SJSA1 (cell line): ENCODE data around the gene QRFP. TPM values are rescaled to one million over a fixed set of nuclear protein-coding genes. Genes with fewer than 3 reads are reported as not detected.

Experiments
- DNase-seq, 2 experiments: peaks; one replicate each; pipeline ENCODE4 v3.0.0-alpha.2; 2015 to 2020; ENCODE audit warnings: low spot score in 2 of 2, low read depth in 1 of 2
- H3K27ac ChIP-seq: fragments of 250-450 bp; sonication (Bioruptor Pico); 2 replicates; pipeline ENCODE4 v1.5.1; 2020; ENCODE audit warnings: mild to moderate bottlenecking, moderate library complexity
- H3K27me3 ChIP-seq: fragments of 250-450 bp; sonication (Bioruptor Pico); replicated peaks from 2 replicates; pipeline ENCODE4 v1.5.1; 2020; ENCODE audit warnings: mild to moderate bottlenecking, moderate library complexity
- H3K36me3 ChIP-seq: fragments of 250-450 bp; sonication (Bioruptor Pico); 2 replicates; pipeline ENCODE4 v1.5.1; 2020; ENCODE audit warnings: mild to moderate bottlenecking
- H3K4me1 ChIP-seq: fragments of 250-450 bp; sonication (Bioruptor Pico); replicated peaks from 2 replicates; pipeline ENCODE4 v1.6.1; 2021; ENCODE audit warnings: mild to moderate bottlenecking
- H3K4me3 ChIP-seq: fragments of 250-450 bp; sonication (Bioruptor Pico); 2 replicates; pipeline ENCODE4 v1.5.1; 2020; ENCODE audit warnings: mild to moderate bottlenecking
- H3K9me3 ChIP-seq: fragments of 250-450 bp; sonication (Bioruptor Pico); replicated peaks from 2 replicates; pipeline ENCODE4 v1.5.1; 2020; ENCODE audit warnings: mild to moderate bottlenecking
- total RNA-seq: library from RNA; depleted of rRNA; stranded (reverse); fragments of >200 nt; shearing (Covaris generic); gene quantifications from 2 replicates; pipeline ENCODE4 v1.2.3, GENCODE V29; 2014; rRNA removed

QRFP gene
- total RNA-seq, 1 experiment from 2014 or later, result not detected

DNA sequence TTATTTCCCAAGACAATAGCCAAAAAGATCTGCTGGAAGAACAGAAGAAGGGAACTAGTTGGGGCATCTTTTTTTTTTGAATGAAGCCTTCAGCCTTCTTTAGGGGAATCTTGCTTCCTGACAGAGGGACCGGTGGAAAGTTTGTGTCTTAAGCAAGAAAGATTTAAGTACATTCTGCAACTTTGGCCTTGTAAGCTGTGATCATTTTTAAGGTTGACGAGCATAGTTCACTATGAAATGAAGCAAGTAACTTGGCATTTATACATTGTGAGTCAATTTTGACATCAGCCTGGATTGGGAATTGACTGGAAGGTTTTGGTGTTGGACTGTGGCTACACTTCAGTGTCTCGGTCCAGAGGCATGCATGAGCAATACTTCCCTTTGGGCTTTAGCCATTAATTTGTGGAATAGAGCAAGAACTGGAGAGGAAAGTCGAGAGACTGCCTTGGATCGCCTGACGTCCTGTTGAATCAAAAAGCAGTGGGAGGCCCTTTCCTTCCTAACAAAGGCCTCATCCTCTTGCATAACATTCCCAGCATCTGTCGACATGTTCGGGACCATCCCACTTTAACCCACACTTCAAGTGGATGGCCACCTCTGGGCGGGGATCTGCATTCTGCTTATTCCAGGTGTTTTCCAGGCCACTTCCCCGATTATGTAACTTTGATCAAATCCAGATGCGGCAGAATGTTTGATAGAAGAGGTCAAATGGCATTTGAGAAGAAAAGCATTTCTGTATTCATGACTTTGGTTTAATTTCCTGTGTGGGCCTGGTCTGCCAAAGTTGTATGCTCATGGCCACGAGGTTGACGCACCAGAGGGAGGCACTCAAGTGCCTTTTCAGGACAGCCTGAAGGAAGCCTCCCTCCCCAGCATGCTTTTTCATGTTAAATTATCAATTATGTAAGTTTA lies 49.0 kb downstream of the QRFP start:
- Histone ChIP-seq H3K27ac (peak overlapping the region; percentile 93), H3K27me3 (no peaks in the 10 kb centered on the region), H3K4me3 (no peak overlapping the region), H3K36me3 (no peaks in the 10 kb centered on the region), H3K4me1 (peaks cover 51% of the 10 kb centered on the region), H3K9me3 (no peaks in the 10 kb centered on the region)
- peak; percentile 73 to 76 for DNase-seq

- Histone ChIP-seq H3K27ac (peak overlapping the region; percentile 93), H3K36me3 (no peaks in the 10 kb centered on the region), H3K4me1 (peaks cover 51% of the 10 kb centered on the region), H3K4me3 (no peak overlapping the region), H3K9me3 (no peaks in the 10 kb centered on the region), H3K27me3 (no peaks in the 10 kb centered on the region)
- DNase-seq, result peak; percentile 88
Measured at GRCh38 chr9:130846487-130847305, 49.9 kb downstream of the QRFP start.

DNA sequence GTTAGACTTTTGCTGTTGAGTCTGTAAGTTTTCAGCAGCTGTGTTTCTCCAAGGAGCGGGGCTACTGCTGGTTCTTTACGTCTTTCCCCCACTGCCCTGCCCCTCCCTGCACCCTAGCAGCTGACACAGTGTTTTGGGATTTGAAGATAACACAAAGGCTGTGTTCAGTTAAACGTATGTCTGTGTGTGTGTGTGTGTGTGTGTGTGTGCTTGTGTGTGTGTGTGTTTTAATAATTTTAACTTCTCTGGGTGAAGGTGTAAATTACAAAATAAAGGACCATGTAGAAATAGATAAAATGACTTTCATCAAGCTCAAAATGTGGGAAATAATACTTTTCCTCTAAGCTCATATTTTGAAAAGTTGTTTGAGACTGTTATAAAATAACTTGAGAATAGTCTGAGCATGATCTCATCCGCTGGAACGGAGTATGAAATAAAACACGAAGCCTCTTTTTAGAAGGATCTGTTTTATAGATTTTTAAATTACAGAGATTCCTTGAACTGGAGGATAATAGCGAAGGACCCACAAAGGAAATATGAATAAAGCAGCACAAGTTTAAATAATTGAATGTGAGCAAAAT lies 50.6 kb downstream of the QRFP start:
- no peaks in the 10 kb centered on the region for H3K36me3 ChIP-seq
- DNase-seq, result peak; percentile 65 to 70
- no peak overlapping the region for H3K4me3 ChIP-seq

DNA sequence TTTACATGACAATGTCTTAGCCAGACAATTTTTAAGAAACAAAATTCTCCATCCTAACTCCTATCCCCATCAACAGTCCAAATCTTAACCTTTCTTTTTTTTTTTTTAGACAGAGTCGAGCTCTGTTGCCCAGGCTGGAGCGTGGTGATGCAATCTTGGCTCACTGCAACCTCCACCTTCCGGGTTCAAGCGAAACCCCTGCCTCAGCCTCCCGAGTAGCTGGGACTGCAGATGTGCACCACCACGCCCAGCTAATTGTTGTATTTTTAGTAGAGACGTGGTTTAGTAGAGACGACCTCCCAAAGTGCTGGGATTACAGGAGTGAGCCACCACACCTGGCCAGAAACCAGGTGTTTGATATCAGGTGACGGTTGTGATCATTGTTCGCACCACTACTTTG lies 51.4 kb downstream of the QRFP start:
- H3K27me3 ChIP-seq, result no peaks in the 10 kb centered on the region
- no peak overlapping the region for H3K4me3 ChIP-seq
- no peak for DNase-seq
- no peaks in the 10 kb centered on the region for H3K9me3 ChIP-seq
- peaks cover 51% of the 10 kb centered on the region for H3K4me1 ChIP-seq
- no peaks in the 10 kb centered on the region for H3K36me3 ChIP-seq
- peak overlapping the region; percentile 93 for H3K27ac ChIP-seq

More for the DNA sequence above, 50.6 kb downstream of the QRFP start:
- peaks cover 51% of the 10 kb centered on the region for H3K4me1 ChIP-seq
- no peaks in the 10 kb centered on the region for H3K9me3 ChIP-seq
- peak overlapping the region; percentile 93 for H3K27ac ChIP-seq
- H3K27me3 ChIP-seq, result no peaks in the 10 kb centered on the region

DNA sequence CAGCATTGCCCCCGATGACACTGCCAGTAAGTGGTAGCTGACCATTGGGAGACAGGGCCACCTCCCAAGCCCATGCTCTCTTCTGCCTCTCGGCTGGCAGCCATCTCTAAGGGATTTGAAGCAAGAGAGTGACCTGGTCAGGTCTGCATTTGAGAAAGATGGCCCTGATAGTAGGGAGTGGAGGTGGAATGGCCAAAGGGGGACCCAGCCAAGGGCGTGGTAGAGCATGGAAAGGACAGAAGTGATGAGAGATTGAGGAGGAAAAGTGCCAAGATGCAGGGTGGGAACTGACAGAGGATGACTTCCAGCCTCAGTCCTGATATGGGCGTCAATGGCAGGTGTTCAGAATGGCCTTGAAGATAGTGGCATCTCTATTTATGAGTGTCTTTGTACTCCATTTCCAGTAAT lies 52.6 kb downstream of the QRFP start:
- Histone ChIP-seq H3K4me3 (no peak overlapping the region), H3K4me1 (peaks cover 49% of the 10 kb centered on the region), H3K27me3 (no peaks in the 10 kb centered on the region), H3K9me3 (no peaks in the 10 kb centered on the region), H3K36me3 (no peaks in the 10 kb centered on the region), H3K27ac (no peak overlapping the region)
- DNase-seq, result no peak

DNA sequence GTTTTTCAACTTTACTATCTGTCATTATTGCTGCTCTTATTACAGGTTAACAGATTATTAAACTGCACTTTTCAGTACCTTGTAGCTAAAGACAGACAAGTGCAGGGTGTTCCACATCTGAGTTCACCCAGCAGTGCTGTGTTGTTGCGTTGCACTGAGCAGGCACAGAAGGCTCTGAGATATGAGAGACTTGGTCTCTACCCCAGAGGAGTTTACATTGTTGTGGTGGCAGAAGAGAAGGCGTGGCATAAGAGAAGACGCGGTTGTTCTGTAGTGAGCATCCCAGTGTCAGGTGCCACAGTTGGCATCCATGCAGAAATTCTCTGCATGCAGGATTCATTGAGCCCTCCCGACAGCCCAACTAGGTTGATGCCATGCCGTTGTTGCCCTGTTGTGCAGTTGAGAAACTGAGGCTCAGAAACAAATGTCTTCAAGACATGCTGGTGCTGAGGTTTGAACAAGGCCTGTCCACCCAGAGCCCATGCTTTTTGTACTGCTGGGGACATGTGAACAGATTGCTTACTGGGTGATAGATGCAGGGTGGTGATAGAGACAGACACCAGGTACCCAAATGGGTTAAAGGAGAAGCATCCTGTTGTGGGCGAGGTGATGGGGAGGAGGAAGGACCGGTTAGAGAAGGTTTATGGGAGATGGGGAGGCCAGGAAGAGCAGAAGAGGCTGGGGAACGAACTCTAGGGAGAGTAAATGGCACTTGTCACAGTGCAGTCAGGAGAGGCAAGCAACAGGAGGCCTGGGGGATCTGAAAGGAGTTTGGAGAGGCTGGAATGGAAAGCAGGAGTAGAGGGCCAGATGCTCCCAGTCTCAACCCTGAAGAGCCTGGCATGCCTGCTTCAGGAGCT lies 53.3 kb downstream of the QRFP start:
- H3K4me3 ChIP-seq, result no peak overlapping the region
- H3K36me3 ChIP-seq, result 0 out of 2 replicates have a peak, but pooled peaks cover 3% of the 10 kb centered on the region
- H3K9me3 ChIP-seq, result no peaks in the 10 kb centered on the region
- no peak for DNase-seq
- no peak overlapping the region for H3K27ac ChIP-seq
- H3K27me3 ChIP-seq, result no peaks in the 10 kb centered on the region
- peaks cover 41% of the 10 kb centered on the region for H3K4me1 ChIP-seq

Other genes starting within 250 kb of the QRFP start
- not detected in 2 replicates for gene PRDM12, start 232.2 kb downstream of the QRFP start, total RNA-seq
- gene EXOSC2, start 203.0 kb downstream of the QRFP start, total RNA-seq, result 25.9 and 41.5 TPM in 2 replicates
- 20.5 and 24.7 TPM in 2 replicates for gene ABL1, start 61.6 kb downstream of the QRFP start, total RNA-seq
- 0.08 TPM in 1 of 2 replicates, not detected in the other for gene FIBCD1, start 42.4 kb upstream of the QRFP start, total RNA-seq
- not detected in 2 replicates for gene LAMC3, start 112.4 kb upstream of the QRFP start, total RNA-seq
- gene AIF1L, start 199.7 kb upstream of the QRFP start, total RNA-seq, result 0.19 and 0.61 TPM in 2 replicates
- gene NUP214, start 228.8 kb upstream of the QRFP start, total RNA-seq, result 9.9 and 10.8 TPM in 2 replicates